Nephron progenitor cell (in vitro differentiated cells): ENCODE measurements around the gene ZNF488.

ENCODE experiments used
- DNase-seq: peaks from one replicate; pipeline ENCODE4 v3.0.0; 2021
- H3K27ac Mint-ChIP-seq: 2 replicates; pipeline ENCODE4 v1.8.0; 2021; ENCODE audit warnings: mild to moderate bottlenecking, moderate library complexity, mixed read lengths
- H3K27me3 Mint-ChIP-seq: 2 replicates; pipeline ENCODE4 v1.8.0; 2021; ENCODE audit warnings: mild to moderate bottlenecking, low read depth, mixed read lengths; ENCODE audit not compliant: poor library complexity
- H3K36me3 Mint-ChIP-seq: 2 replicates; pipeline ENCODE4 v1.8.0; 2021; ENCODE audit warnings: low read depth, mixed read lengths
- H3K4me1 Mint-ChIP-seq: 2 replicates; pipeline ENCODE4 v1.8.0; 2021; ENCODE audit warnings: mixed read lengths
- H3K4me3 Mint-ChIP-seq: 2 replicates; pipeline ENCODE4 v1.8.0; 2021; ENCODE audit warnings: mild to moderate bottlenecking, moderate library complexity, mixed read lengths
- H3K9me3 Mint-ChIP-seq: 2 replicates; pipeline ENCODE4 v1.8.0; 2021; ENCODE audit warnings: mild to moderate bottlenecking, moderate library complexity, mixed read lengths
- CTCF ChIP-seq: fragments of 200-600 bp; sonication (generic); IDR thresholded peaks from 2 replicates; pipeline ENCODE4 v1.5.0; 2021; ENCODE audit warnings: antibody characterized with exemption

The ZNF488 gene

GRCh38 chr10:47379445-47379785, 4.7 kb downstream of the ZNF488 start:
- Mint-ChIP-seq H3K36me3 (no peaks in the 10 kb centered on the region), H3K27me3 (peaks cover 60% of the 10 kb centered on the region), H3K4me3 (no peak overlapping the region), H3K9me3 (no peaks in the 10 kb centered on the region), H3K4me1 (peaks cover 33% of the 10 kb centered on the region), H3K27ac (no peak overlapping the region)
- DNase-seq: no peak
- TF ChIP-seq CTCF: no peak

- H3K4me1 Mint-ChIP-seq: peaks cover 30% of the 10 kb centered on the region
- DNase-seq: no peak
- H3K27ac Mint-ChIP-seq: no peak overlapping the region
- H3K36me3 Mint-ChIP-seq: no peaks in the 10 kb centered on the region
- H3K9me3 Mint-ChIP-seq: no peaks in the 10 kb centered on the region
- no peak for TF ChIP-seq CTCF
- H3K27me3 Mint-ChIP-seq: peaks cover 57% of the 10 kb centered on the region
- H3K4me3 Mint-ChIP-seq: no peak overlapping the region
Measured at GRCh38 chr10:47378606-47379444, 5.3 kb downstream of the ZNF488 start.

GRCh38 chr10:47378183-47378510, 5.9 kb downstream of the ZNF488 start:
- Mint-ChIP-seq H3K27me3 (peaks cover 51% of the 10 kb centered on the region), H3K9me3 (no peaks in the 10 kb centered on the region)
- TF ChIP-seq CTCF: no peak

GRCh38 chr10:47376522-47377220, 7.4 kb downstream of the ZNF488 start:
- H3K36me3 Mint-ChIP-seq: no peaks in the 10 kb centered on the region
- no peaks in the 10 kb centered on the region for H3K9me3 Mint-ChIP-seq
- no peak for TF ChIP-seq CTCF
- peaks cover 27% of the 10 kb centered on the region for H3K4me1 Mint-ChIP-seq
- H3K4me3 Mint-ChIP-seq: no peak overlapping the region
- no peak for DNase-seq
- no peak overlapping the region for H3K27ac Mint-ChIP-seq
- H3K27me3 Mint-ChIP-seq: peaks cover 36% of the 10 kb centered on the region

More at GRCh38 chr10:47378183-47378510, 5.9 kb downstream of the ZNF488 start:
- DNase-seq: no peak
- Mint-ChIP-seq H3K27ac (no peak overlapping the region), H3K36me3 (no peaks in the 10 kb centered on the region), H3K4me3 (no peak overlapping the region), H3K4me1 (peaks cover 24% of the 10 kb centered on the region)

GRCh38 chr10:47374611-47375536, 9.2 kb downstream of the ZNF488 start:
- Mint-ChIP-seq H3K27ac (no peak overlapping the region), H3K9me3 (no peaks in the 10 kb centered on the region), H3K36me3 (no peaks in the 10 kb centered on the region), H3K4me1 (peaks cover 38% of the 10 kb centered on the region), H3K4me3 (no peak overlapping the region), H3K27me3 (peaks cover 22% of the 10 kb centered on the region)
- DNase-seq: no peak
- TF ChIP-seq CTCF: no peak
